GM19324 (cell line): ENCODE measurements around the gene C6orf136.
A peak's percentile ranks its signal among the peaks of the same experiment; 100 is the strongest.

ENCODE experiments used
- ATAC-seq: cut with Tn5 transposase; IDR thresholded peaks from one replicate; pipeline ENCODE4 v1.9.1; 2021; ENCODE audit warnings: mild to moderate bottlenecking, moderate library complexity; ENCODE audit not compliant: unreplicated experiment, low FRiP score

The C6orf136 gene

DNA sequence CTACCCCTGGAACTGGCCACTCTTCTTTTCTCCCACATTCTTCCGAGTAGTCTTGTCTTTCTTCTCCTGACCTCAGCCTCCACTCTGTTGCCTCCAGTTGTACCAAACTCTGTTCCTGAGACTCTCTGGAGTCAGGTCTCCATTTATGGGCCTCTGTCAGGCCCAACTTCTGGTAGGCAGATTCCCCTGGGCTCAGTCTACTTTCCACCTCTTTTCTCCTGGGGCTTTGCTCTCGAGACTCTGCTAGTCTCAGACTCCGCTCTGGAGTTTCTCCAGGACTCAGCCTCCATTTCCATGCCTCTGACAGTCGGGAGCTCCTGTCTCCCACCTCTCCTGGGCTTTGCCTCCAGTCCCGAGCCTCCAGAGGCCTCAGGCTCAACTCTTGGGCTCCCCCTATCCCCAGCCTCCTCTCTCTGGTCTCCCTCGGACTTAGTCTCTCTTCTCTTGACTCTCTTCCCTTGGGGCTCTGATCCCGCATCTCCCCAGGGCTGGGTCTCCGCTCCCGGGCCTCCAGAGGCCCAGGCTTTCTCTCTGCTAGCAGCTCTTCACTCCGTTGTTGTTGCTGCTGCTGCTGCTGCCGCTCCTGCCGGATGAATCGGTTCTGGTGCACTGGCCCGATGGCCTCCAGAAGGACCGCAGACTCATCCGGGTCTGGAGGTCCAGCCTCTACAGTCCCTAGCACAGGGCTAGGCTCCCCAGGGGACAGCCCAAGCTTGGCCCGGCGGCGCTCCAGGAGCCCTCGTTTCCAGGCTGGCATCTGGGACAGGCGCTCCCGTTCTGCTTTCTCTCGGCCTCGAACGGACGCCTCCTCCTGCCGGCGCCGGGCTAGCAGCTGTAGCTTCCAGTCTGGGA, 38.5 kb downstream of the C6orf136 start:
- ATAC-seq, result no peak

DNA sequence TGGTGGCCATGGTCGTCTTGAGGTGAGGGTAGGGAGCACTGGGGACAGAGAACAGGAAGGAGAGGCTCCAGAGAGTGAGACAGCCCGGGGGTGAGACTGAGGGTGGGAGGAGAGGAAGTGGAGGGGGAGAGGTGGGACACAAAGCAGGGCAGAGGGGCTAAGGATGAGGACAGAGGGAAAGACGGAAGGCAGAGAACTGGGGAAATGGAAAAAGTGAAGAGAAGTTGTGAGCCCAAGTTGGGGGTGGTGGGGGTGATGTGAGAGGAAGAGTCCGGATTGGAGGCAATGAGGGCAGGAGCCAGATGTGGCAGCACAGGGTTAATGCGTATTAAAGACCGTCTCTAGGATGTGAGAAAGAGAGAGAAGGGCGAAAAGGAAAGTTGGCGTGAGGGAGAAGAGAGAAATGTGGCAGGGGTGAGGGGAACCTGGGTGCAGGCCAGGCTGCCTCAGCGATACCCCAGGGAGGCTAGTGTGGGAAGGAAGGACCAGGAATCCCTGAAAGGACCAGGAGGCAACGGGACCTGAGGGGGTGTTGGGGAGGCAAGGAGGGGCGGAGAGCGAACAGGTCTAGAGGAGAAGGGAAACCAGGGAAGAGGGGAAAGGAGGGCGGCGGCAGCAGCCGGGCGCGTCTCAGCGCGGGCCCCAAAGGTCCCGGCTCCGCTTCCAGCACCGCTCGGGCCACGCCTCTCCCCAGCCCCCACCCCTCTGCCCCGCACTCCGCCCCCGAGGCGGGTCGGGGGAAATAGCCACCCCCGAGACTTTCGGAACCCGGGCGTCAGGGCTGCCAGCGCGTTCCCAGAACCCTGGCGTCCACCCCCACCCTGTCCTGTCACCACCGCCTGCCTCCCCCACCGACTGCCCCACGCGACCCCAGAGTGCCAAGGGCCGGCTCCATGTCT, 39.3 kb downstream of the C6orf136 start, which contains the start of gene PPP1R18:
PPP1R18 (minus strand) TSS at position 637 of the 899 bp plus-strand sequence; CDS start at position 10, 627 bp downstream.
- peak; percentile 30 for ATAC-seq

DNA sequence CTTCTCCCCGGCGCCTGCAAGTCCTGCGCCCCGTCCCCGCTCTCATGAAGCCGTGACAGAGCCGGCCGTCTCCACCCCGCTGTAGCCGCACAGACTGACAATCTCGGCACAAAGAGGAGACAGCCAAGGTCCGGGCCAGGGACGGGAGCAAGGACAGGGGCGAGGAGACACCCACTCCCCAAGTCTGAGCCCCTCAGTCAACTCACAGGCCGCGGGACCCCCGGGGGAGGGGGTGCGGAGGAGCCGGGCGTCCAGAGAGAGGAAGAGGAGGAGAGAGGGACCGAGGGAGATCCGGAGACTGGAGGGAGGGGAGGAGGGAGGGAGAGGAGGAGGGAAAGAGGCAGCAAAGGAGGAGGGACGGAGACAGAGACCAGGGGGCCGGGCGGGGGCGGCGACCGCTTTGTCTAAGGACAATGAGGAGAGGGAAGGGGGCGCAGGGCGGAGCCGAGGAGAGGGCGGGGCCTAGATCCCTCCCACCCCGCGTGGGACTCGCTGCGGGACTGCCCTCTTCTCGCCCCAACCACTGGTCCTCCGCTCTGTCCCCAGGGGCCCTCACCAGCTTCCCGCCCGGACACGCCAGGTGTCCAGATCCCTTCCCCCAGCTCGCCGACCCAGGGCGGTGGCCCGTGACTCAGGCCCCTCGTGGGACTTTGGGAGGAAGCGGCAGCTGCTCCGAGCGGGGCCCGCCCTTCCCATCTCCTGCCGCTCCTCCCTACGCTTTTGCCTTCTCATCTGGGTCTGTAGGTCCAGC, 40.1 kb downstream of the C6orf136 start:
- peak; percentile 41 for ATAC-seq

DNA sequence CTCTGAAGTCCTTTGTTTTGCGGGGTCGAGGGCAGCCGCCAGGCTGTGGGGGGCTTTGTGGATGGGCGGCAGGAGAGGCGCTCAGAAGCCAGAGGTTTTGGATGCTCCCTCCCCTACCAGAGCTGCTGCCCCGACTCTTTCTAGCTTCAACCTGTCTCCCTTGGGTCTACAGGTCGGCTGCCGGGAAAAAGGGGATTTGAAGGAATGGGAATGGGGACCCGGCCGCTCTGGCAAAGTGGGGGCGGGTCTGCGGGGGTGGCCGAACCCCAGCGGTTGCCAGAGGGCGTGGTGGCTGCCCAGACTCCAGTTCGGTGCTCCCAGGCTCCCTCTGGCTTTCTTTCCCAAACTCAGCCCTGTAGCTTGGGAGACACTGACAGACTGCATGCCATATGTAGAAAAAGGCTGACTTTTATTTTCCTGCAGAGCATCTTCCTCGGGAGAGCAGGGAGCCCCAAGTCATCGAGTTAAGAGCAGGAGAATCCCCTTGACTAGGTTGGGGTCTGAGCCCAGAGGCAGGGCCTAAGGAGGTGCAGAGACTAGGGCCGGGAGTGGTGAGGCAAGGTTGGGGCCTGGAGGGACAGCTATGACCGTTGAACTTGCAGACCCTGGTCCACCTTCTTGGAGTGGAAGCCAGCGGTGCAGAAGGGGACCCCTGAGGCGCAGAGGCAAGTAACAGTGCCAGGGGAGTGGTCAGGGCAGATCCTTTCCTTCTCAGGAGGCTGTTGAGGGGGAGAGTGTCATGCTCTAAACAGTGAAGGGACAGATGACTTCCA, 40.9 kb downstream of the C6orf136 start:
- no peak for ATAC-seq

DNA sequence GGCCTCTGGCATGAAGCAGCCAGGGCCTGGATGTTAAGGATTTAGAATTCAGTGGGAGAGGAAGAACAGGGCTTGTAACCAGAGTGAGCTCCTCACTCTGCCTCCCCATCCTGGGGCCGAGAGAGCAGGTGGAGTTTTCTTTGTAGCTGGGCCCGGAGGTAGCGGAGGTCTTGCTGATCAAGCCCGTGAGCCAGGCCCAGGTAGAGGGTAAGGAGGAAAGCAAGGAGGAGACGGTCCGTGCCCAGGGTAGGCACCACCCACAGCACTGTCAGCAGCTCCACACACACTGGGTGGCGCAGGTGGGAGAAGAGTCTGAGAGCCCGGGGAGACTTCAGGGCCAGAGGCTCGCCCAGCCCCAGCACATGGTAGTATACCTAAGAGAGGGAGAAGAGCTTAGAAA, 41.6 kb downstream of the C6orf136 start:
- ATAC-seq, result no peak

DNA sequence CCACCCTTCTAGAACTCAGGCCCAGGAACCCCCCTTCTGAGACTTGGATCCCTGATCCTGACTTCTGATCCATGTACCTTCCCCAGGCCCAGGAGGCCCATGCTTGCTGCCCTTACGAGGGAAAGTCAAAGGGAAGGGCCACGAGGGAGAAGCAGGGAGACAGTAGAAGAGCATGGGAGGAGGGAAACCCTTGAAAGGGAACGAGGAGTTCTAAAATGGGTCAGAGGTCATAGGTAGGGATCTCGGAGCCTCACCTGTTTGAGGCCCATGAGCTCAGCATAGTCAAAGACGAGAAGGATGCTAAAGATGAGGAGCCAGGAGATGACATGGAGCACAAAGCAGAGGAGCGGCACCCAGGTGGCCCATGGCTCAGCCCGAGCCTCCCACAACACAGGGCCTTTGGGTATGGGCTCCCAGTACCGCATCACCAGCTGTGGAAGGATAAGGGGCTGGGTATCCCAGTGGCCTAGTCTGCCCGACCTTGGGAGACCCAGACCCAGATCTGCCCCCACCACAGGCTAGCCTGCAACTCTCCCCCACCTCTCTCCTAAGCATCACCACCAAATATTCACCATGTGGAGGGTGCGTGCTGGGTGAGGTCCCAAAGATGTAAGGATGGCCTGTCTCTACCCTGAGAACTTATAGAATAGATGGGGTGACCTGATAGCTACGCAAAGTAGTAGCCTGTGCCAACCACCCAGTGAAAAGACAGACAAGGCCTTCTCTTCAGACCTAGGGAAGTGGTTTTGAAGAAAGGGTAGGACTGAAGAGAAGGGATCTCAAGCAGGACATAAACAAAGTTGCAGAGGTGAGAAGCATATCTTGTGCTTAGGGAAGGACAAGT, 42.3 kb downstream of the C6orf136 start:
- no peak for ATAC-seq

DNA sequence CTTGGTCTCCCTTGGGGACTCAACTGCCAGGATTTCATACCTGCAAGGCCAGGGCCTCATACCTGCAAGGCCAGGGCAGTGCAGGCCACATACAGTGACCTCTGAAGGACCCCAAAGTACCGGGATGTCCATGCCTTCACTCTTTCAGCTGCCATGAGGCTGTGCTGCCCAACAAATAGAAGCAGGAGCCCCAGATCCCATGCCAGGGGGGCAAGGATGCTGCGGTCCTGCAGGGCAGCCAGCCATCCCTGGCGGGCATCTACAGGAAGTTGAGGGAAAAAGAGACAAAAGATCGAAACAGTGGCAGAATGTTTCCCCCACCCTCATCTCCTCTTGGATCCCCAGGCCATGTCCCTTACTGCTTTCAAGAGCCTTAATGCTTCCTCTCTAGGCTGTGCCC, 43.1 kb downstream of the C6orf136 start:
- no peak for ATAC-seq

DNA sequence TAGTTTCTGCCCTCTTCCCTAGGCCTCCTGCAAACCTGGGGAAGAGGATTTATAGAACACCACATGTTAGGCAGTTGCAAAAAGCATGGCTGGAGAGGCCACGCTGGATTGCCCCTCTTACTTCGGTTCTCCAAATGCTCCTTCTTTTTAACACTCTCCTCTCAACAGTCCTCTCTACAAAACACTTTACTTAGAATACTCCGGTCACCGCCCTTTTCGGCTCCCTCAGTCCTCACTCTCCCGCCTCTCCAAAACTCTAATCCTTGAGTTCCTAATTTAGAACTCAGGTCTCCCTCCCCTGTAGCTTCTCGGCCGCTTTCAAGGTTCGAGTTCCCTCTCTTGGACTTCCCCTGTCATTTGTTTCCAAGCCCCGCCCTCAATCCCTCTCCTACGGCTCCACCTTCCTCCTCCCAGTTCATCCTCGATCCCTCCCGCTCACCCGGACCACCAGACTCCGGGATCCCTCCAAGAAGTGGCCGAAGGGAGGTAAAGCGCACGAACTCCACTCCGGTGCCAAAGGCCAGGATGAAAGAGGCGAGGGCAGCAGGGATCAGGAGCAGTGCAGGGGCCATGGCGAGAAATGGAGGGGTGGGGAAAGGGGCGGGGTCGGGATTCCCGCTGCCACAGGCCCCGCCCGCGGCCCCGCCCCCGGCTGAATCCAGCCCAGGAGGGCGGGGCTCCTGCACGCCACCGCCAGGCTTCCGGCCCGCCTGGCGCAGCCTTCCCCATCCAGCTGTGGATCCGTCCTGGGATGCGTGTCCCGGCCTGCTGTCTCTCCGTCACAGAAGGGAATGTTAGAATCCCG, 43.7 kb downstream of the C6orf136 start, which contains the start of gene NRM:
NRM (minus strand) TSS at position 582 of the 805 bp plus-strand sequence; CDS start at position 572, 10 bp downstream.
- ATAC-seq, result peak; percentile 33

DNA sequence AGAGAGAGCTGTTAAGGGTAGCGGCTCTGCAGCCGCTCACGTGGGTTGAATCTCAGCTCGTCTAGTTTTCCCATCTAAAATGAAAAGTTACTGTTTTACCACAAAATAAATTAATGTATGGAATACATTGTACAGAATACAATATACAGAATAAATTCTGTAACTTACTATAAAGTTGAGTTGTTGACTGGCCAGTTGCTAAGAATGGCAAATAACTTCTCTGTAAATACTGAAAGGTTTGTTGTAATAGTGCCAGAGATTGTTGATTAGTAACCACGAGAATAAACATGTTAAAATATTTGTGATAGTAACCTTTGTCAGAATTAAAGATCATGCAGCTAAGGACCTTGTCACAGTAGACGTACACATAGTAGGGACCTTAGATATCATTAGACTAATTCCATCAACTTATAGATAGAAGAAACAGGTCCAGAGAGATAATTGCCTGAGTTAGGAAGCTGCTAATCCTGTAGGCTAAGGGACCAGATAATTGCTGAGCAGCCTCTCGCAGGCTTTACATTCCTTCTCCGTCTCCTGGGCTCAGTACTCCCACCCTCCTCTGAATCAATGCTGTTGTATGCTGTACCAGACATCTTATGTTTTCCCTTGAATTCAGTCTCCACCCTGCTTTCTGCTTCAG, 44.4 kb downstream of the C6orf136 start:
- no peak for ATAC-seq

DNA sequence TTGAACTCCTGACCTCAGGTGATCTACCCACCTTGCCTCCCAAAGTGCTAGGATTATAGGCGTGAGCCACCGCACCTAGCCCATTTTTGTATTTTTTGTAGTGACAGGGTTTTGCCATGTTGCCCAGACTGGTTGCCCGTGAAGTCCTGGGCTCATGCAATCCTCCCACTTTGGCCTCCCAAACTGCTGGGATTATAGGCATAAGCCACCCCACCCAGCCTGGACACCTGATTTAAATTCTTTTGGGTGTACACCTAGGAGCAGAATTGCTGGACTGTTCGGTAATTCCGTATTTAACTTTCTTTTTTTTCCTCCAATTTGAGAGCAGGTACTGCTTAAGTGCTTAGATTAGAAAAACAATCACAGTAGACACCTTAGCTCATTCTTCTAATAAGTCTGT, 49.5 kb downstream of the C6orf136 start:
- no peak for ATAC-seq

DNA sequence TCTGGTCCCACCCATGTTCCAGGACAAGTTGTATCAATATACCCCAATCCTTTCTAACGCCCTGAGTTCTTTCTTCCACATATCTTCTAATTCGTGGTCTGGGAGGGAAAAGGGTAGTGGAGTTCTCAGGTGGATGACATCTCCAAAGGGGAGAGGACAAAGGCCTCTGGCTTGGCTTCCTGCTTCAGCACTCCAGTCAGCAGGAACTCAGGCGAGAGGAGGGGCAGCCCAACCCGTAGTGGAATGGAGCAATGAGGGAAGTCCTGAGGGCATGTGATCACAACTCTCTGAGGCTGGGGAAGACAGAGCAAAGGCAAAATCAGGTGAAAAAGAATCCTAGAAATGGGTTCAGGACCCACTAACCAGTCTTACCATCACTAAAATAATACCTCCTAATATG, 53.4 kb downstream of the C6orf136 start:
- no peak for ATAC-seq
